ENCODE data around the gene CCDC33. TPM values are rescaled to one million over a fixed set of nuclear protein-coding genes. Genes with fewer than 3 reads are reported as not detected.

Gene CCDC33
- total RNA-seq, 2 experiments from 2014 or later = not detected

DNA sequence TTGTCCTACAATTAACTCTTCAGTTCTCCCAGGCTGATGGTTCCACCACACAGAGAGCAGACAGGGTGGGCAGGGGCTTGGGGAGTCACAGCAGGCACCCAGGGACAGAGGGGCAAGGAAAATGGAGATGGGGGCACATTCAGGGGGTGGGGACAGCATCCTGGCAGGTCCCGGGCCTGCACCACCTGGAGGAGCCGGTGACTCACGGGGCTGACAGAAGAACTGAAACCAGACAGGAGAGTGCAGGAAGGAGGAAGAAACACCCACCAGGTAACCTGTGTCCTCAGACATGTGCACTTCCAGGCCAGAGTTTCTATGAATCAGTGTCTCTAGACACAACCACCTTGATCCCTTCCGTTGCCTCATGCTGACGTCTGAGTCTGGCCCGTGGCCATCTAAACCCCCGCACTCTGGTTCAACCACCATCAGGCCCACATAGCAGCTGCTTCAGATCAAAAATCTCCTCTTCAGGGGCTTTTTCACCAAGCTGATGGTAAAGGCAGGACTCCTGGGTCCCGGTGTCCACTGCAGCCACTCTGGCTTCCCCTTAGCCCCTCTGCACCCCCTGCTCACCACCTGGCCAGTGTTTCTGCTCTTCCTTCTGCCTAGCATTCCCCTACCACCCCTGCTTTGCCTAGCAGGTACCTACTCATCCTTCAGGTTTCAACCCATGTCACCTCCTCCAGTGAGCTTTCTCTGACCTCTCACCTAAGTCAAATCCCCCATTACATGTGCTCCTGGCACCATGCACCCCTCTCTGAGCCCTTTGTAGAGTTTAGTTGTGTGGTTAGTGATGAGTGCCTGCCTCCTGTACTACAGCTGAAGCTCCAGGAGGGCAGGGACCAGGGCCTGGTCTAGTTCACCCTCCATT is 147.8 kb downstream of the CCDC33 start:
- DNase-seq = peak; percentile 90
- peak overlapping the region; percentile 43 for H3K4me3 Mint-ChIP-seq

DNA sequence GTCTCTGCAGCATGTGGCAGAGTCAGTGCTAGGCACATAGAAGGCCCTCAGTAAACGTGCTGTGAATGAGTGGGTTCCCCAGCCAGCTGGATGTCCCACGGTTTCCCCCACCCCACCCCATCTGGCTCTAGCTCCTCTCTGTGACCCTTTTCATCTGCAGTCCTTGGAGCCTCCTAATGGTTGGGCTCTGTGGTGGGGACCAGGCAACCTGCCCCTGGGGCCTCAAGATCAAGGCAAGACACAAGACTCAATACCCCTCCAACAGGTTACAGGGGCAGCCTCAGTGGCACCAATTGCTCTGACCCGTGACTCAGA is 148.4 kb downstream of the CCDC33 start:
- Mint-ChIP-seq H3K4me1 (ENCODE audit: low read depth) (peaks cover 61% of the 10 kb centered on the region), H3K36me3 (no peaks in the 10 kb centered on the region), H3K27me3 (no peaks in the 10 kb centered on the region), H3K4me3 (peak overlapping the region; percentile 38), H3K27ac (peak overlapping the region; percentile 94), H3K9me3 (no peaks in the 10 kb centered on the region)
- intact Hi-C loops (cut with micrococcal nuclease) = loop anchor here (1.0 to 5.0 kb wide), 3 partner anchors 12 to 403 kb away; no protein-coding TSS in a partner anchor
- ChIA-PET POLR2A (interaction anchor here (1.0 to 4.7 kb wide), 7 partner anchors 8 to 156 kb away, joined by 3 to 85 read pairs (median 3); partner anchors contain the start of genes SEMA7A and UBL7), CTCF (interaction anchor here (0.6 to 17.3 kb wide), 10 partner anchors 9 to 573 kb away, joined by 3 to 652 read pairs (median 8); partner anchors contain the start of genes SEMA7A and UBL7)
- no peak for DNase-seq

More for the DNA sequence above, 147.8 kb downstream of the CCDC33 start:
- CTCF ChIA-PET = interaction anchor here (0.6 to 17.3 kb wide), 11 partner anchors 9 to 573 kb away, joined by 3 to 652 read pairs (median 11); partner anchors contain the start of genes SEMA7A and UBL7
- Mint-ChIP-seq H3K27me3 (no peaks in the 10 kb centered on the region), H3K4me1 (ENCODE audit: low read depth) (peaks cover 67% of the 10 kb centered on the region), H3K27ac (peak overlapping the region; percentile 94), H3K9me3 (no peaks in the 10 kb centered on the region), H3K36me3 (no peaks in the 10 kb centered on the region)
- intact Hi-C loops (cut with micrococcal nuclease) = loop anchor here (1.0 to 5.0 kb wide), 4 partner anchors 12 to 403 kb away; partner anchors contain the start of gene UBL7
- POLR2A ChIA-PET = interaction anchor here (1.0 to 4.7 kb wide), 6 partner anchors 9 to 156 kb away, joined by 3 to 85 read pairs (median 10); partner anchors contain the start of gene SEMA7A

DNA sequence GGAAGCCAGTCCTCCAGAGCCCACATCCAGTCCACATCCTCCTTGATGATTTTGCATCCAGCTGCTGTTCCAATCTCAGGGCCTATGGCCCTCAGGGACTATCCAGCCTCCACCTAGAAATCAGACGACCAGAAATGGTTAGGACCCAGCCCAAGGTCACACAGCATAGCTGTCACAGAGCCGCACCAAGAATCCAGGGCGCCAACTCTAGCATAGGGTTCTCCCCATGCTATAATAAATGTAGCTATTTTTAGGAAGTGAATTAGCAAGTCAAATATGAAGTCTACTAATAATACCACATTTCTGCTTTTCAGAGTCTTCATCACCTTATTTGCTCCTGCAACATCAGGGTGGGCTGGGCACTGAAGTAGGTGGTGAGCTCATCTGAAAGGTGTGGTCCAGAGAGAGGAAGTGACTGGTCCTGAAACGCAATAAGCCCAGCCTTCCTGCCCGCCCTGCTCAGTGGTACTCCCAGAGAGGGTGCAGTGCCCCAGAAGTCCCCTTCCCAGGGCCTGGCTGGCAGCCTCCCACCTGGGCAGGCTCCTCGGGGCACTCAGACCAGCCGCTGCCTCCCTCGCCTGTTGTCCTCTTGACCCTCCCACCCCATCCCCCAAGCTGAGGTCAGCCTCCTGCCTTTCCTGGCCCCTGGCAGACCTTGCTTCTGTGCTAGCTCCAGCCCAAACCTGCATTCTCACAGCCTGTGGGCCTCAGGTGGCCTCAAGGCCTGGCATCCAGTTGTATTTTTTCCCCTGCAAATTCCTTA is 148.9 kb downstream of the CCDC33 start:
- CTCF ChIA-PET = interaction anchor here (0.6 to 17.3 kb wide), 9 partner anchors 9 to 572 kb away, joined by 3 to 652 read pairs (median 8); partner anchors contain the start of genes SEMA7A and UBL7
- Mint-ChIP-seq H3K4me1 (ENCODE audit: low read depth) (peaks cover 59% of the 10 kb centered on the region), H3K36me3 (no peaks in the 10 kb centered on the region), H3K27me3 (no peaks in the 10 kb centered on the region), H3K27ac (peak overlapping the region; percentile 94), H3K4me3 (peak overlapping the region; percentile 38), H3K9me3 (no peaks in the 10 kb centered on the region)
- intact Hi-C loops (cut with micrococcal nuclease) = loop anchor here (1.0 to 5.0 kb wide), 3 partner anchors 11 to 402 kb away; no protein-coding TSS in a partner anchor
- DNase-seq = peak; percentile 82
- POLR2A ChIA-PET = interaction anchor here (1.0 to 4.7 kb wide), 7 partner anchors 8 to 155 kb away, joined by 3 to 85 read pairs (median 3); partner anchors contain the start of genes SEMA7A and UBL7

DNA sequence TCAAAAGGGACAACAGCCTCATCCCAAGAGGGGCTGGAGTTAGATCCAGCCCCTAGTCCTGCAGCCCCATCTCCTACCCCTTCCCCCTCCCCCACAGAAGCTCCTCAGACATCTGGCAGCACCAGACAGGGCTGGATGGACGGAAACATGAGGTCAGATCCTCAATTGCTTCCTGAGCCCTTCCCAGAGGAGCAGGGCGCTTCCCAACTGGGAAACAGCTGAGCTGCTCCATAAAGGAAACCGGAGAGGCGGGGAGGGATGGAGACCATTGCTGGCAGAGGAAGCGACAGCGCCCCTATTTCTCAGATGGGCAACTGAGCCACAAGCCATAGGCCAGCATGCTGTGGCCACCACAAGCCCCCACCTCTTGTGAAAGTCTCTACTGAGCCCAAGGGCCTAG is 149.6 kb downstream of the CCDC33 start:
- no peak for DNase-seq
- H3K9me3 Mint-ChIP-seq = no peaks in the 10 kb centered on the region
- no peaks in the 10 kb centered on the region for H3K27me3 Mint-ChIP-seq
- intact Hi-C loops (cut with micrococcal nuclease) = no loop called here
- H3K27ac Mint-ChIP-seq = peak overlapping the region; percentile 94
- ChIA-PET POLR2A (interaction anchor here (1.1 to 4.7 kb wide), 4 partner anchors 10 to 76 kb away, joined by 3 to 85 read pairs (median 20); partner anchors contain the start of genes SEMA7A and UBL7), CTCF (interaction anchor here (1.5 to 17.3 kb wide), 5 partner anchors 9 to 104 kb away, joined by 3 to 652 read pairs (median 30); partner anchors contain the start of gene SEMA7A)
- no peak overlapping the region for H3K4me3 Mint-ChIP-seq
- H3K36me3 Mint-ChIP-seq = no peaks in the 10 kb centered on the region
- H3K4me1 Mint-ChIP-seq (ENCODE audit: low read depth) = peaks cover 59% of the 10 kb centered on the region

Other genes starting within 250 kb of the CCDC33 start
- gene STOML1, start 244.0 kb upstream of the CCDC33 start, total RNA-seq = 10 to 100 TPM in 1 of 2 experiments, 1 to 10 TPM in 1; 7.1 to 10.1 TPM
- 10 to 100 TPM; 67.6 to 69.8 TPM for gene PML, start 241.6 kb upstream of the CCDC33 start, total RNA-seq
- not detected for gene GOLGA6A, start 153.8 kb upstream of the CCDC33 start, total RNA-seq
- gene ISLR2, start 105.7 kb upstream of the CCDC33 start, total RNA-seq = not detected
- not detected for gene ISLR, start 62.6 kb upstream of the CCDC33 start, total RNA-seq
- gene STRA6, start 33.5 kb upstream of the CCDC33 start, total RNA-seq = not detected
- gene CYP11A1, start 131.3 kb downstream of the CCDC33 start, total RNA-seq = under 1 TPM in 1 of 2 experiments, not detected in 1; 0.29 TPM
- 10 to 100 TPM; 65.9 to 68.4 TPM for gene SEMA7A, start 197.6 kb downstream of the CCDC33 start, total RNA-seq
- gene UBL7, start 224.8 kb downstream of the CCDC33 start, total RNA-seq = 10 to 100 TPM; 52.3 to 58.2 TPM